Measurements from ENCODE around the gene HGF.

DNA sequence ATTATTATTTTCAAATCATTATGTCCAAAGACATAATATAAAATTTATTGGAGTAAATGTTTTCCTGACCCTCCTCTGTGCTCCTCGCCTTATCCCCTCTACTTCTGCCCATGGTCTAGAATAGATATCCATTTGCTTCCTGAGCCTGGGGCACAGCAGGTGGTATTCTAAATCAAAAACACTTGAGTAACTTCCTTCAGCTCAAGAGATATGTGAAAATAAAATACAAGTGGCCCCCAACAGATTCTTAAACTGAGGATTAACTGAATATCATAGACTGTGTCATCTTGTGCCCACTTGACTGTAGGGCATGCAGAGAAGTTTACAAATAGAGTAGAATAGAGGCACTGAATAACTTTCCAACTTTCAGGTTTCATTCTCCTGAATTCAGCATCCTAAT, 59.1 kb downstream of the HGF start:
- TF ChIP-seq CTCF (conservative IDR thresholded peaks at IDR 0.05; ENCODE audit: low read length), result no peak
- no peak for TF ChIP-seq EZH2phosphoT487 (IDR thresholded peaks at IDR 0.05; ENCODE audit: borderline replicate concordance, low read depth, low read length)
